GM23338 (cell line): ENCODE data around the gene SF3B3. TPM values are rescaled to one million over a fixed set of nuclear protein-coding genes. Genes with fewer than 3 reads are reported as not detected.
A peak's percentile ranks its signal among the peaks of the same experiment; 100 is the strongest.

Source experiments
- ATAC-seq: fragments of 200-7000 bp; cut with Tn5 transposase; 3 replicates; pipeline ENCODE4 v1.9.1; 2020
- DNase-seq: peaks from one replicate; pipeline ENCODE4 v3.0.0-alpha.2; 2015; ENCODE audit warnings: low spot score
- H2AFZ ChIP-seq: fragments of 200-600 bp; sonication (generic); 2 replicates; pipeline ENCODE4 v1.8.0; 2016; ENCODE audit warnings: antibody characterized with exemption, mild to moderate bottlenecking, moderate library complexity
- H3F3A ChIP-seq: fragments of 200-600 bp; sonication (generic); replicated peaks from 2 replicates; pipeline ENCODE4 v1.8.0; 2017; ENCODE audit warnings: antibody characterized with exemption, mixed run types, low read depth
- H3K27ac ChIP-seq: fragments of 200-600 bp; sonication (generic); 2 replicates; pipeline ENCODE4 v1.6.1; 2016; ENCODE audit warnings: low read depth
- H3K27me3 ChIP-seq: fragments of 200-600 bp; sonication (generic); 2 replicates; pipeline ENCODE4 v1.8.0; 2016; ENCODE audit warnings: mild to moderate bottlenecking, mixed run types, moderate library complexity; ENCODE audit not compliant: insufficient read depth
- H3K36me3 ChIP-seq: fragments of 200-600 bp; sonication (generic); 2 replicates; pipeline ENCODE4 v1.8.0; 2016; ENCODE audit warnings: mild to moderate bottlenecking; ENCODE audit not compliant: insufficient read depth
- H3K4me1 ChIP-seq: fragments of 200-600 bp; sonication (generic); 2 replicates; pipeline ENCODE4 v1.8.0; 2016; ENCODE audit warnings: mild to moderate bottlenecking, moderate library complexity; ENCODE audit not compliant: insufficient read depth
- H3K4me2 ChIP-seq: fragments of 200-600 bp; sonication (generic); 2 replicates; pipeline ENCODE4 v1.7.1; 2017; ENCODE audit warnings: mixed run types
- H3K4me3 ChIP-seq: fragments of 200-600 bp; sonication (generic); 2 replicates; pipeline ENCODE4 v1.6.1; 2016; ENCODE audit warnings: mixed run types
- H3K79me2 ChIP-seq: fragments of 200-600 bp; sonication (generic); replicated peaks from 2 replicates; pipeline ENCODE4 v1.8.0; 2017; ENCODE audit warnings: mild to moderate bottlenecking; ENCODE audit not compliant: insufficient read depth
- H3K9me2 ChIP-seq: fragments of 200-600 bp; sonication (generic); 2 replicates; pipeline ENCODE4 v1.8.0; 2017; ENCODE audit not compliant: insufficient read depth
- H4K20me1 ChIP-seq: fragments of 200-600 bp; sonication (generic); replicated peaks from 2 replicates; pipeline ENCODE4 v1.8.0; 2017; ENCODE audit warnings: mild to moderate bottlenecking; ENCODE audit not compliant: insufficient read depth
- H3K27ac Mint-ChIP-seq: 2 replicates; pipeline ENCODE4 v1.8.0; 2020; ENCODE audit warnings: inconsistent platforms, mild to moderate bottlenecking, moderate library complexity, mixed read lengths
- H3K27me3 Mint-ChIP-seq: 3 replicates; pipeline ENCODE4 v1.8.0; 2022; ENCODE audit warnings: low read depth, mild to moderate bottlenecking, moderate library complexity, mixed read lengths, inconsistent platforms; ENCODE audit not compliant: insufficient read depth, poor library complexity
- H3K36me3 Mint-ChIP-seq: 3 replicates; pipeline ENCODE4 v1.8.0; 2021; ENCODE audit warnings: low read depth, mild to moderate bottlenecking, inconsistent platforms, moderate library complexity, mixed read lengths
- H3K4me1 Mint-ChIP-seq: 3 replicates; pipeline ENCODE4 v1.8.0; 2020; ENCODE audit warnings: mild to moderate bottlenecking, inconsistent platforms, mixed read lengths
- H3K4me3 Mint-ChIP-seq: 3 replicates; pipeline ENCODE4 v1.8.0; 2021; ENCODE audit warnings: moderate library complexity, mild to moderate bottlenecking, inconsistent platforms, mixed read lengths
- H3K9me3 Mint-ChIP-seq: 3 replicates; pipeline ENCODE4 v1.8.0; 2020; ENCODE audit warnings: moderate library complexity, mild to moderate bottlenecking, inconsistent platforms, mixed read lengths
- CREB1 ChIP-seq: fragments of 250-450 bp; sonication (Bioruptor Pico); IDR thresholded peaks from 2 replicates; pipeline ENCODE4 v1.5.0; 2020; ENCODE audit warnings: low read depth, mild to moderate bottlenecking, moderate library complexity
- EZH2 ChIP-seq: fragments of 200-600 bp; sonication (generic); IDR thresholded peaks from one replicate; pipeline ENCODE4 v1.8.0; 2017; ENCODE audit warnings: antibody characterized with exemption, mild to moderate bottlenecking, low read depth; ENCODE audit not compliant: unreplicated experiment
- EZH2phosphoT487 ChIP-seq: fragments of 200-600 bp; sonication (generic); IDR thresholded peaks from one replicate; pipeline ENCODE4 v1.8.1; 2018; ENCODE audit warnings: antibody characterized with exemption; ENCODE audit not compliant: unreplicated experiment
- JUNB ChIP-seq: IDR thresholded peaks from one replicate; pipeline ENCODE4 v1.6.1; 2016; ENCODE audit warnings: antibody characterized with exemption; ENCODE audit not compliant: unreplicated experiment
- POLR2AphosphoS5 ChIP-seq: IDR thresholded peaks from 2 replicates; pipeline ENCODE4 v1.6.1; 2016; ENCODE audit warnings: antibody characterized with exemption, low read depth
- REST ChIP-seq: IDR thresholded peaks from one replicate; pipeline ENCODE4 v1.6.1; 2018; ENCODE audit warnings: antibody characterized with exemption; ENCODE audit not compliant: unreplicated experiment
- STAT1 ChIP-seq: IDR thresholded peaks from one replicate; pipeline ENCODE4 v1.6.1; 2016; ENCODE audit warnings: antibody characterized with exemption; ENCODE audit not compliant: unreplicated experiment
- ZNF331 ChIP-seq: fragments of 250-450 bp; sonication (Bioruptor Pico); IDR thresholded peaks from 2 replicates; pipeline ENCODE4 v1.5.0; 2020; ENCODE audit warnings: low read depth, mild to moderate bottlenecking, moderate library complexity
- polyA plus RNA-seq: library from polyadenylated mRNA; unstranded; fragments of >200 nt; fragmentation: Nextera tagmentation; extraction: Ambion mirVana; gene quantifications from 2 replicates; pipeline ENCODE4 v1.2.1, GENCODE V29; 2016
- total RNA-seq: library from RNA; depleted of rRNA; stranded (reverse); fragments of >200 nt; shearing (Covaris generic); gene quantifications from 2 replicates; pipeline ENCODE4 v1.2.3, GENCODE V29; 2014
- TF ChIP-seq, protein P1 (sequence below): IDR thresholded peaks from 2 replicates; pipeline ENCODE4 v1.6.1; 2016; ENCODE audit warnings: antibody characterized with exemption

The SF3B3 gene
- total and polyA plus RNA-seq, 2 experiments from 2014 or later: 202 to 289 TPM

DNA sequence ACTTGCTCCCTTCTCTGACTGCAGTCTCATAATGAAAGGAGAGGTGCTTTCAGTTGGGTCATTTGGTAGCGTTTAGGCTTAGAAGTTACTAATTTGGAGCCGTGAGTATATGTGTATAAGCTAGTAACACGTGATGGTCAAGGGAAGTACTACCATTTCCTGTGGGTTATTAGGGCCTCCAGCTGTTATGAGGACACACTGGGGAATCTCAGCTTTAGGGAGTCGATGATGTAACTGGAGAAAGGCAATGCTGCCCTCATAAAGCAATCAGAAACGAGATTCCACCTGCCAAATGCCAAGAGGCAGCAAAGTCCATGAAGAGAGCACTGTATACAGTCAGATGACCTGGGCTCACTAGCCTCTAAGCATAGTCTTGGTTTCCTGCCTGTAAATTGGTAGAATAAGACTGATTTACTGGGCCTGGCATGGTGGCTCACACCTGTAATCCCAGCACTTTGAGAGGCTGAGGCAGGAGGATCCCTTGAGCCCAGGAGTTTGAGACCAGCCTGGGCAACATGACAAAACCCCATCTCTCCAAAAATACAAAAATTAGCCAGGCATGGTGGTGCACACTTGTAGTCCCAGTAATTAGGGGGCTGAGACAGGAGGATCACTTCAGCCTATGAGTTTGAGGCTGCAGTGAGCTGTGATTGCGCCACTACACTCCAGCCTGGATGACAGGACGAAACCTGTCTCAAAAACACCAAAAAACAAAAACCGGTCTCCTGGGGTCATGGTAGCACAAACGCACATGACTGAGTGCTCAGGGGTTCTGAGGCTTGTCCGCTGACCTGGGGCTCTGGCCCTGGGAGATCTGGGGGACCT is 53.0 kb downstream of the SF3B3 start:
- Mint-ChIP-seq H3K4me3 (no peak overlapping the region; the same call in 2 of the 3 replicates), H3K27ac (peak overlapping the region; percentile 87), H3K9me3 (no peaks in the 10 kb centered on the region; the same call in 2 of the 3 replicates), H3K36me3 (peaks cover 36% of the 10 kb centered on the region), H3K27me3 (peaks cover 11% of the 10 kb centered on the region), H3K4me1 (peaks cover 25% of the 10 kb centered on the region)
- Histone ChIP-seq H3K9me2 (no peaks in the 10 kb centered on the region), H3K4me1 (peaks cover 7% of the 10 kb centered on the region), H3K4me3 (no peak overlapping the region), H3K79me2 (no peaks in the 10 kb centered on the region; the same call in 1 of the 2 replicates), H4K20me1 (peaks cover 26% of the 10 kb centered on the region), H3K27ac (peak overlapping the region; percentile 87), H3K27me3 (no peaks in the 10 kb centered on the region), H3K36me3 (peaks cover 18% of the 10 kb centered on the region), H3K4me2 (no peak overlapping the region), H2AFZ (no peak overlapping the region), H3F3A (peaks cover 46% of the 10 kb centered on the region)
- DNase-seq: peak; percentile 37
- TF ChIP-seq POLR2AphosphoS5 (peak; percentile 48), EZH2phosphoT487 (no peak), REST (no peak), STAT1 (no peak)
- peak; percentile 9 for ATAC-seq

- 0 out of 2 replicates have a peak overlapping the region, but pooled peaks have one; percentile 87 for H3K27ac Mint-ChIP-seq
- no peak for DNase-seq
- H3K36me3 ChIP-seq: peaks cover 12% of the 10 kb centered on the region
- H3K9me3 Mint-ChIP-seq: no peaks in the 10 kb centered on the region; the same call in 2 of the 3 replicates
- peak overlapping the region; percentile 87; the same call in 1 of the 2 replicates for H3K27ac ChIP-seq
- H3K79me2 ChIP-seq: no peaks in the 10 kb centered on the region
- H3K27me3 Mint-ChIP-seq: peaks cover 9% of the 10 kb centered on the region
- H3K9me2 ChIP-seq: no peaks in the 10 kb centered on the region
- no peak overlapping the region for H3K4me3 ChIP-seq
- peak; percentile 14 for ATAC-seq
- H2AFZ ChIP-seq: no peak overlapping the region
- no peaks in the 10 kb centered on the region for H3K27me3 ChIP-seq
- H4K20me1 ChIP-seq: peaks cover 20% of the 10 kb centered on the region
- peaks cover 22% of the 10 kb centered on the region for H3K4me1 Mint-ChIP-seq
- H3K4me1 ChIP-seq: peaks cover 7% of the 10 kb centered on the region
- peaks cover 30% of the 10 kb centered on the region for H3K36me3 Mint-ChIP-seq
- no peak overlapping the region for H3K4me3 Mint-ChIP-seq
- no peak overlapping the region for H3K4me2 ChIP-seq
- H3F3A ChIP-seq: peaks cover 40% of the 10 kb centered on the region
- TF ChIP-seq JUNB: no peak
- TF ChIP-seq EZH2: no peak
- no peak for TF ChIP-seq EZH2phosphoT487
- no peak for TF ChIP-seq POLR2AphosphoS5
- TF ChIP-seq, protein P1, sequence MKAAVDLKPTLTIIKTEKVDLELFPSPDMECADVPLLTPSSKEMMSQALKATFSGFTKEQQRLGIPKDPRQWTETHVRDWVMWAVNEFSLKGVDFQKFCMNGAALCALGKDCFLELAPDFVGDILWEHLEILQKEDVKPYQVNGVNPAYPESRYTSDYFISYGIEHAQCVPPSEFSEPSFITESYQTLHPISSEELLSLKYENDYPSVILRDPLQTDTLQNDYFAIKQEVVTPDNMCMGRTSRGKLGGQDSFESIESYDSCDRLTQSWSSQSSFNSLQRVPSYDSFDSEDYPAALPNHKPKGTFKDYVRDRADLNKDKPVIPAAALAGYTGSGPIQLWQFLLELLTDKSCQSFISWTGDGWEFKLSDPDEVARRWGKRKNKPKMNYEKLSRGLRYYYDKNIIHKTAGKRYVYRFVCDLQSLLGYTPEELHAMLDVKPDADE: no peak
- no peak for TF ChIP-seq ZNF331 (CRISPR knock-in tag)
- no peak for TF ChIP-seq CREB1 (CRISPR knock-in tag)
- no peak for TF ChIP-seq REST
- TF ChIP-seq STAT1: no peak
Measured at GRCh38 chr16:70577256-70577698, 53.7 kb downstream of the SF3B3 start.
